Parathyroid adenoma (tissue), 2 donors: Measurements from ENCODE around the gene TMEM250.

Experiments
- H2AFZ ChIP-seq: fragments of 300-600 bp; sonication (generic); one replicate; pipeline ENCODE4 v1.7.0; 2017; ENCODE audit warnings: antibody characterized with exemption, mild to moderate bottlenecking
- H3K27ac ChIP-seq: fragments of 300-600 bp; sonication (generic); one replicate; pipeline ENCODE4 v1.7.0; 2017
- H3K27me3 ChIP-seq: fragments of 300-600 bp; sonication (generic); one replicate; pipeline ENCODE4 v1.7.0; 2017; ENCODE audit warnings: low read length; ENCODE audit not compliant: control insufficient read depth, insufficient read depth
- H3K36me3 ChIP-seq: fragments of 300-600 bp; sonication (generic); one replicate; pipeline ENCODE4 v1.7.0; 2017; ENCODE audit warnings: low read length; ENCODE audit not compliant: control insufficient read depth, insufficient read depth
- H3K4me1 ChIP-seq: fragments of 300-600 bp; sonication (generic); one replicate; pipeline ENCODE4 v1.7.0; 2017; ENCODE audit warnings: control low read depth
- H3K4me2 ChIP-seq: fragments of 300-600 bp; sonication (generic); one replicate; pipeline ENCODE4 v1.7.0; 2017; ENCODE audit warnings: low read length
- H3K4me3 ChIP-seq: fragments of 300-600 bp; sonication (generic); one replicate; pipeline ENCODE4 v1.7.0; 2017; ENCODE audit warnings: low read depth, low read length
- H3K79me2 ChIP-seq: fragments of 300-600 bp; sonication (generic); one replicate; pipeline ENCODE4 v1.7.0; 2017; ENCODE audit warnings: control low read depth
- H3K9ac ChIP-seq: fragments of 300-600 bp; sonication (generic); one replicate; pipeline ENCODE4 v1.7.0; 2017; ENCODE audit warnings: mild to moderate bottlenecking
- H3K9me3 ChIP-seq: fragments of 300-600 bp; sonication (generic); one replicate; pipeline ENCODE4 v1.7.0; 2017; ENCODE audit warnings: low read length; ENCODE audit not compliant: control insufficient read depth
- TF ChIP-seq, protein P1 (sequence below): fragments of 300-600 bp; sonication (generic); IDR thresholded peaks from one replicate; pipeline ENCODE4 v1.7.0; 2017; ENCODE audit warnings: antibody characterized with exemption, mild to moderate bottlenecking
- donor health status: primary hyperparathyroidism.

The TMEM250 gene

DNA sequence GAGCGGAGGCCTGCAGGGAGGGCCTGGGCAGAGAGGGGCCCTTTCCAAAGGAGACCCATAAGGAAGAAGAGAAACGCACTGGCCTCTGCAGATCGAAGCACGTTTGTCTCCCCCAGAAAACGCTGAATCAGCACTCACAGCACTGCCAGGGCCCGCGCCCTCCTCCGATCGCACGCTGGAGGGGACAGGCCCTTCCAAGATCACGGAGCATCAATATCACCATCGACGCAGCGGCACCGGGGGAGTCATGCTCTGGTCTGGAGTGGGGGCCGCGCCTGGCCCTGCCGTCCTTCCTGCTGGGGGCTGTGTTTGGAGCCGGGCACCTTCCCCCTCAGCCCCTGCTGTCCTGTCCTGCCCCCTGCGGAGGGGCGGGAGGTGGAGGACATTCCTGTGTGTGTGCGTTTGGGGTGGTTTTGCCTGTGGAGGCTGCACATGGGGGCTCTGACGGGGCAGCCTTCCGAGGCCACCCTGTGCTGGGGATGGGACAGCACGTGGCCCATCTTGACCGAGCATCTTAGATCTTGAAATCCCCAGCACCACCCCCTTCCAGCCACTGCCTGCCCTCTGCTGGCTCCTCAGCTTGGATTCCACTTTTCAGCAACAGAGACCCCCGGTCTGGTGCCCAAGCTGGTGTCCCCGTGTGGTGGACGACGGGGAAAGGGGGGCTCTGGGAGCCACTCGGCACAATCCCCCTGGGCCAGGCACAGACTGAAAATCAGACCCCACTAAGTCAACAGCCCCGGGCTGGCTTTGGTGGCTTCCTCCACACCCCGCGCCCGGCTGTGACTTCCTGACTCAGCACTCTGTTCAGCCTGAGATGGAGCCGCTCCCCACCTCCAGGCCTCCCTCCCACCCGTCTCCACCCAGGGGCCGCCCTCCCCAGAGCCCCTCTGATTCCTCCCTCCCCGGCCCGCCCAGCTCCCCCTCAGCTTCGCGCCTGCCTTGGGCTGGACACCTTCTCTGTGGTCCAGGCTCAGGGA lies 8.3 kb downstream of the TMEM250 start:
- Histone ChIP-seq H3K4me3 (peak overlapping the region; percentile 11), H3K79me2 (no peaks in the 10 kb centered on the region), H3K9me3 (no peaks in the 10 kb centered on the region), H3K4me1 (peaks cover 5% of the 10 kb centered on the region), H2AFZ (peak overlapping the region; percentile 53), H3K27me3 (no peaks in the 10 kb centered on the region), H3K27ac (peak overlapping the region; percentile 42), H3K9ac (no peak overlapping the region), H3K36me3 (no peaks in the 10 kb centered on the region), H3K4me2 (peak overlapping the region; percentile 70)
- TF ChIP-seq, protein P1, sequence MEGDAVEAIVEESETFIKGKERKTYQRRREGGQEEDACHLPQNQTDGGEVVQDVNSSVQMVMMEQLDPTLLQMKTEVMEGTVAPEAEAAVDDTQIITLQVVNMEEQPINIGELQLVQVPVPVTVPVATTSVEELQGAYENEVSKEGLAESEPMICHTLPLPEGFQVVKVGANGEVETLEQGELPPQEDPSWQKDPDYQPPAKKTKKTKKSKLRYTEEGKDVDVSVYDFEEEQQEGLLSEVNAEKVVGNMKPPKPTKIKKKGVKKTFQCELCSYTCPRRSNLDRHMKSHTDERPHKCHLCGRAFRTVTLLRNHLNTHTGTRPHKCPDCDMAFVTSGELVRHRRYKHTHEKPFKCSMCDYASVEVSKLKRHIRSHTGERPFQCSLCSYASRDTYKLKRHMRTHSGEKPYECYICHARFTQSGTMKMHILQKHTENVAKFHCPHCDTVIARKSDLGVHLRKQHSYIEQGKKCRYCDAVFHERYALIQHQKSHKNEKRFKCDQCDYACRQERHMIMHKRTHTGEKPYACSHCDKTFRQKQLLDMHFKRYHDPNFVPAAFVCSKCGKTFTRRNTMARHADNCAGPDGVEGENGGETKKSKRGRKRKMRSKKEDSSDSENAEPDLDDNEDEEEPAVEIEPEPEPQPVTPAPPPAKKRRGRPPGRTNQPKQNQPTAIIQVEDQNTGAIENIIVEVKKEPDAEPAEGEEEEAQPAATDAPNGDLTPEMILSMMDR = no peak

DNA sequence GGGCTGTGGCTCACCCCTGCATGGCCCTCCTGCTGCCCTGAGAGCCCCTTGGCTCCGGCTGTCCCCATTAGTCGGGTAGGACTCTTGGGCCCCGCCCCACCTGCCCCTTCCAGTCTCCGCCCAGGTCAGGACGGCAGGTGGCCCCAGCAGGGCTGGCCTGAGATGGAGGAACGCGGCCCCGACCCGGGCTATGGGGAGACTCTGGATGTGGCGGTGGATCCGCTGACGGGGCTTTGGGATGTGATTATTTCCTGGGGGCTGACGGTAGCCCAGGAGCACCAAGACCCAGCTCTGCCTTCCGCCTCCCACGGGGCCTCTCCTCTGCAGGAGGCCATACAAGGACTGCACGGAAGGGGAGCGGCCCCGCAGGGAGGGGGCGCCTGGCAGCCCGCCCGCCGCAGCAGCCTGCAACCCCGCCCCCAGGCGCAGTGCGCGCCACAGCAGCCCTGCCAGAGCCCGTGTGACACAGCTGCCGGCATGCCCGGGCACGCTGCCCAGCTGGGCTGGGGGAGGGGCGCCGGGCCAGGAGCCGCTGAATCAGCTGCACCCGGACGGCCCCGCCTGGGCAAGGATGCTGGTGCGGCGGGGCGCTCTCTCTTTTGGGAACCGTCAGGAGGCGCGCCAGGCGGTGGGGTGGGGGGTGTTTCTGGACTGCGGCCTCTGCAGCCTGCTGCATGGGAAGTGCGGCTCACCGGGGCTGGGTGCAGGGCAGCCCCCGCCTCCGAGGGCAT lies 9.2 kb downstream of the TMEM250 start:
- Histone ChIP-seq H3K4me1 (peaks cover 7% of the 10 kb centered on the region), H3K4me3 (peak overlapping the region; percentile 36), H3K9me3 (no peaks in the 10 kb centered on the region), H3K4me2 (peak overlapping the region; percentile 70), H3K27me3 (no peaks in the 10 kb centered on the region), H3K27ac (peak overlapping the region; percentile 59), H2AFZ (peak overlapping the region; percentile 73), H3K36me3 (no peaks in the 10 kb centered on the region), H3K9ac (no peak overlapping the region), H3K79me2 (no peaks in the 10 kb centered on the region)
- TF ChIP-seq, protein P1 = peak; percentile 16

DNA sequence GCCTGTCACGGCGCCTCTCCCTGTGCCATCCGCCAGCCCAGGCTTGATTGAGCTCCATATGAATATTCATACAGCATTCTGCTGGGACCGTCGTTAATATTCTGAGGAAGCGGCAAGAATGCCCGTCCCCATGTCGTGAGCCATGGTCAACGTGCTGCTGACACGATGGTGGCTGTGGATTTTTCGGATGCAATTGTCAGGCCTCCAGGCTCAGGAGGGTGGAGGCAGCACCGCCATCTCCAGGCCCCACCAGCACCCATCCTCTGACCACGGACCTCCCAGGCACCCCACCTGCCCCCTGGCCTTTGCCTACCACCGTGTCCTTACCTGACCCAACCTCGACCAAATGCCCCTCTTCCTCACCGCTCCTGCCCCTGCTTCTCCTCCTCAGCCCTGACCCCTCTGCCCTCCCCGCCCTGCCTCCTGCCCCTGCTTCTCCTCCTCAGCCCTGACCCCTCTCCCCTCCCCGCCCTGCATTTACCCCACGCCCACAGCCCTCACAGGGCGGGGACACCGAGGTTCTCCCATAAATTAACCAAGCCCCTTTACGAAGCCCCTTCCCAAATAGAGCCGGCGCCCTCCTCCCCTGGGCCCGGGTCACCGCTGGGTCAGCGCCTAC lies 9.9 kb downstream of the TMEM250 start:
- Histone ChIP-seq H3K4me3 (no peak overlapping the region), H3K79me2 (no peaks in the 10 kb centered on the region), H3K9me3 (no peaks in the 10 kb centered on the region), H3K4me1 (peaks cover 9% of the 10 kb centered on the region), H3K27me3 (no peaks in the 10 kb centered on the region), H3K4me2 (peak overlapping the region; percentile 70), H3K9ac (no peak overlapping the region), H2AFZ (peak overlapping the region; percentile 73), H3K36me3 (no peaks in the 10 kb centered on the region), H3K27ac (peak overlapping the region; percentile 59)
- TF ChIP-seq, protein P1 = no peak

DNA sequence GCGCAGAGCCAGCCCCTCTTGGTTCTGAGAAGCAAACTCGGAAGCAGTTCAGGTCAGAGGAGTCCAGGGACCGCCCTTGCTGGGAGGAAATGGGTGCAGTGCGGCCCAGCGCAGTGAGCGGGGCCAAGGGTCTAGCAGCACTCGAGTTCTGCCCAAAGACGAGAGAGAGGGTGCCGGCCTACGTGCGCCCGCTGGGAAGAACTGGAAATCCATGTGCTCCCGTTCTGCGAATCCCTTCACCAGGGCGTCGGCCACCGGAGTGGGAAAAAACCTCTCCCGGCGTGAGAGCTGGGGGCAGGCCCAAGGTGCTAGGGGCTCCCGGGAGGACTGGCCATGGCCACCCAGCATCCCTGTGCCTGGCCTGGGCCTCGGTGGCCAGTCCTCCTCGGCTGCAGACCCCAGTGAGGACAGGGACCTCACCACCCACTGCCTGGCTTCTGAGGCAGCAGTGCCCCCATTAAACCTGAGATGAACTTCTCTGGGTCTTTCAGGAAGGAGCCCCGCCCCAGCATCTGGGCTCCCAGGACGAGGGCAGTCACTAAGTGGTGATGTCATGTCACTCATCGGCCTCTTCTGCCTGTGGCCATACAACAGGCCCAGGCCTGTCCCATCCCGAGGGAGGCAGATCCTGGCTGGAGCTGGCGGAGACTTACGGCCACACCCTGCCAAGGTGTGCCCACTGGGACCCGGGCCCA lies 10.6 kb downstream of the TMEM250 start:
- Histone ChIP-seq H3K4me1 (peaks cover 9% of the 10 kb centered on the region), H3K4me2 (no peak overlapping the region), H2AFZ (no peak overlapping the region), H3K27ac (no peak overlapping the region), H3K36me3 (no peaks in the 10 kb centered on the region), H3K79me2 (no peaks in the 10 kb centered on the region), H3K9ac (no peak overlapping the region), H3K27me3 (no peaks in the 10 kb centered on the region), H3K4me3 (no peak overlapping the region), H3K9me3 (no peaks in the 10 kb centered on the region)
- TF ChIP-seq, protein P1 = no peak
